Measurements from ENCODE around the gene ANKS1A.

GRCh38 chr6:35017411-35018181, 128.5 kb downstream of the ANKS1A start:
- TF ChIP-seq POLR2A (IDR thresholded peaks at IDR 0.05; ENCODE audit: low read length) (no peak), GATA1 (IDR thresholded peaks at IDR 0.05; ENCODE audit: low read depth, low read length) (no peak)
